GM18519 (cell line): ENCODE measurements around the gene ARHGAP26.
A peak's percentile ranks its signal among the peaks of the same experiment; 100 is the strongest.

Source experiments
- ATAC-seq: cut with Tn5 transposase; IDR thresholded peaks from one replicate; pipeline ENCODE4 v1.9.1; 2021; ENCODE audit warnings: mild to moderate bottlenecking, moderate library complexity; ENCODE audit not compliant: unreplicated experiment, low FRiP score

ARHGAP26 gene

DNA sequence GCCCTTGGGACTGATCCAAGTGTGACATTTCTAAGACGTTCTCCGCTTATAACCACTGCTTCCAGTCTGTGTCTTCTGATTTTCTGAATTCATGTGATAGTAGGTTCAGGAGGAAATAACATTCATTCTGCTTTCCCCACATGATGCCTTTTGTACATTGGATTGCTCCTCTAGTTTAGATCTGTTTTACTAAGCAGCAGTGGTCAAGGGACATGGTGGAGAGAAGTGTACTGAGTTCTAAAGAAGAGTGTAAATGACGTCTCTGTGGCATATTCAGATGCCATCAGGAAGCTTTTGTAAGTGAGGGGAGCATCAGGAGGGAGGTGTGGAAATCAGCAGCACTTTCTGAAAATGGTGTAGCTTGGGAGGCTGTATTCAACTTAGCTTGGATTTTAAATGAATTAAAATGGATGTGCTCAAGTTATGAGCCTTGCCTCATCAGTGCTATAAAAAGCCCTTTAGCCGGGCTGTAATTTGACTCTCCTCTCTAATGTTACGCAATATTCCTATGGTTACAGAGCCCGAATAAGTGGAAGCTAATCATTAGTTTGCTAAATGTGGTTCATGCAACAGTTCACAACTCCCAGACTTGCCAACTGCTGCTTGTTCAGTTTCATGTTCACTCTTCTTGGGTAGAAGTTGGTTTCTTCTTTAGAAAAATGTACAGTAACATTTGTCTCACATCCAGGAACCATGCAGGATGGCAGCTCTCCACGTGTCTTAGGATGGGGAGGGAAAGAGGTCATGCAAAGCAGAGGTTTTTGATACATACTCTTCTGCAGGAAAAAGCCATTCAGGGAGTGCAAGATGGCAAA is 281.3 kb downstream of the ARHGAP26 start:
- ATAC-seq, result no peak

DNA sequence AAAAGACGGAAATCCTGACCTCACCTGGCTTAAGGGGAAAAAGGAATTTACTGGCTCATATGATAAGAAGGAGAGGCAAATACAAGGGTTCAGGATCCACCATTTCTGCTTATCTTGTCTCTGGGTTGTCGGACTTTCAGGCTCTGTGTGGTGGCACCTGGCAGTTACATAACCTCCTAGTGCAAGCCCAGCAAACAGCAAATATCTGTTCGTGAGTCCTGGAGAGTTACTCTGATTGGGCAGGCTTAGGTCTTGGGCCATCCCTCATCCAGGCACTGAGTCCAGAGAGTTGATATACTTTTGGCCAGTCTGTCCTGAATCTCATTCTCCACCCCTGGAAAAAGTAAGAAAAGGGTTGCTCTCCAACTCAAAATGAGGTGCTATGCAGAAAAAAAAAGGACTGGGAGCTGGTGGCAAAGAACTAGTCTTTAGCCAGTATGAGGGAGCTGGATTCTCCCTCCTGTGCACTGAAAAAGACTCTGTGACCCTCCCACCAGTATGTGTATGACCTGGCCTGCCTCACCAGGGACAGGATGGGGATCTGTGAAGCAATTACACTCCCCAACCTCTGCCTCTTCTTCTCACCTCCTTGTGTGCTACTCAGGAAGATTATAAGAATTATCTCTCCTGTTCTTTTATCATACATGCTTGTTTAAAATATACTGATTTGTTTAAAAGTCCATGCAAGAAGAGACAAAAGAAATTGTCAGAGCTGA is 282.9 kb downstream of the ARHGAP26 start:
- ATAC-seq, result no peak

DNA sequence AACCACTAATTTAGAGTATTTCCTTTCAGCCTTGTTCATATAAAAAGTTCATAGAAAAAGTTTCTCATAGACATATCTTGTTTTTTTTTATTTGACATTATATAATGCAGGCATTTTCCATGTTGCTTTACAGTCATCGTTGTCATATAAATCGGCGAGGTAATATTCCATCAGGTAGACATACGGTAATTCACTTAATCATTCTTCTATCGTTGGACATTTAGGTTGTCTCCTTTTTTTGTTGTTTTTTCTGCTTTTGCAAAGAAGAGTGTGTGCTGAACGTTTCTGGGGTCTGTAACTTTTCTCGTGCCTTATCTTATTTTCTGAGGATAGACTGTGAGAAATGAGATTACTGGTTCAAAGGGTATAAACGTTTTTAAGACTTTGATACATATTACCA is 283.6 kb downstream of the ARHGAP26 start:
- no peak for ATAC-seq

DNA sequence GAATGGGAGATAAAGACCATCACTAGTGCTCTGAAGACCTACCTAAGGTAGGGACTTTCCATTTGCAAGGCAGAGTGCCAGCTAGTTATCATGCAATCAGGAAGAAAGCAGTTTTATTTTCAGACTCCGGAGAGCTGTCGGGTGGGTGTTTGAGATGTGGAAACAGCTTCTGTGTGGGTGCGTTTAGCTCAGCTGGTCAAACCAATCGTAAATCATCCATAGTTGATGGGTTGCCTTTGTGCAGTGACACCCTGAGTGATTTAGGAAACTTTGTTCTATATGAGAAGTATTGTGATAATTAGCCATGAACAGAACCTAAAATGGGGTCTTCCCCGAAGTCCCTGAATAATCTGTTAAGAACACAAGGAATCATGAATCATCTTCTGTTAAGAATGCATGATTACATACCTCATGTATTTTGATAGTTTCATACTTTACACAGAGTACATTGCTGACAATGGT is 284.3 kb downstream of the ARHGAP26 start:
- peak; percentile 42 for ATAC-seq

DNA sequence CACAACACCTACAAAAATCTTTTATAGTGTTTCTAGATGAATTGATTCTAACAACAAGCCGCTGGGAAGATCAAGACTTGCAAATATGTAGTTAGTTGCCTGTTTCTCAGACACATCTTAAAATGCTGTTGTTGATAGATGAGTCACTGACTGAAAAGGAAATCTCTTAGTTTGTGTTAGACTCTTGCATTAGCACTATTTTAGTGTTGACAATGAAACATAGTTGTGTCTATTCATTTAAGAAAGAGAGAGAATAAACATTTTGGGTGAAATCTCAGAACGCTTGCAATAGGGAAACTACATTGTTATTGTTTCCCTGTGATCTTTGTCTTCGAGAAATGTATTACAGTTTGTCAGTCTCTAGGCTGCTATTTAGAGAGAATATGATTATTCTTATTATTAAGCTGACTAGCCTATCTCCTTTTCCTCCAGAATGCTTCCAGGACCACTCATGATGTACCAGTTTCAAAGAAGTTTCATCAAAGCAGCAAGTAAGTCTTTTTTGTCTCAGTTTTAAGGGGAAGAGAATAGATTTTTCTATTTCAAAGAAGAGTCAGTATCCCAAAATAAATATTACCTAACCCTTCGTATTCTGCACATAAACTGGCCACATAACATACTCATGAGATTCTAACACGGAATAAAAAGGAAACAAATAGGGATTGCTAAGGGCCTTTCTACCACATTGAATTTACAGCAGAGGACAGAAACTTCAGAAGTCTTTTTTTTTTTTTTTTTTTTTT is 285.6 kb downstream of the ARHGAP26 start:
- no peak for ATAC-seq

DNA sequence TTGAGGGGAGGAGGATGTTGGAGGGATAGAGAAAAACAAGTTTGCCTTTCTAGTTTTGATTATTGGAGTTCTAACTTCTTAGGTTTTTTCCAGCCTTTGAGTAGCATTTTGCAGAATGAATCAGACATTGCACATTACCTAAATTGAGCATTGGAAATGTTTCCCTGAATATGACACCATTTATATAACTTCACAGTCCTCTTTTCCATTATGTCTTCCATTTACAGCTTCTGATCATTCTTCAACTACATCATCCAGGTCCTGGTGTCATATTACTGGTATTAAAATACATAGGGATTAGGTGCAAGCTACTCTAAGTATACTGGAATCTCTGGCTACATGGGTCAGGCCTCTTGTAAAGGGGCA is 286.1 kb downstream of the ARHGAP26 start:
- no peak for ATAC-seq

DNA sequence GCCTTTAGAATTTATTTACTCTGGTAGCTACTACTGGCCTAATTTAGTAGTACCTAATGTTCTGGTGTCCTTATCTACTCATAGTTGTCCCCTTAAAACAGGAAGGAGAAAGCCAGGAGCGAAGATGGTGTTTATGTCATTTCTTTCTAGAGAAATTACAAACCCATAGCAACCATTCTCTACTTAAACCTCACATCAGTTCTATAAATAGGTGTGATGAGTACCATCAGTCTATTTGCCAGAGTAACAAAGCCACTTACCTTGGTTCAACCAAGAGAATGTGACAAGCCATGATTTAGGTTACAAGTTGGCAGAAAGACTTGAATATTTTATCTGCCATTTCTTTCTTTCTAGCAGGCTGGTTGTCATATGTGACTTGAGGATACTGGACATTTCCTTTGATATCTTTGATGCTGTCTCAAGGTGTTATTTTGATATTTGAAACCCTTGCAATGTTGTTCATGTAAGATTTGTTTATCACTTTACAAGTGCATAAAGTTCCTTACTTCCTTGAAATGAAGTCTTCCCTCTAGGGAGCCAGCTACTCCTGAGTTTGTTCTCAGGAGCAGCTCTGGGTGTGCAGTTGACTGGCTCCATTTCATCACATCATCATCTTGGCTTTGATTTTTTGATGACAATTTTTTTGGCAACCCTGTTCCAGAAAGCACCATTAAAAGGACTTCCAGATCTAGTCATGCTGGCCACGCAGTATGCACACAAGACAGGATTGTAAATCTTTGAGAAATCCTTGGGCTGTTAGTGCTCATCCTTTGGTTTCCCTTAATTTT is 286.8 kb downstream of the ARHGAP26 start:
- ATAC-seq, result no peak

DNA sequence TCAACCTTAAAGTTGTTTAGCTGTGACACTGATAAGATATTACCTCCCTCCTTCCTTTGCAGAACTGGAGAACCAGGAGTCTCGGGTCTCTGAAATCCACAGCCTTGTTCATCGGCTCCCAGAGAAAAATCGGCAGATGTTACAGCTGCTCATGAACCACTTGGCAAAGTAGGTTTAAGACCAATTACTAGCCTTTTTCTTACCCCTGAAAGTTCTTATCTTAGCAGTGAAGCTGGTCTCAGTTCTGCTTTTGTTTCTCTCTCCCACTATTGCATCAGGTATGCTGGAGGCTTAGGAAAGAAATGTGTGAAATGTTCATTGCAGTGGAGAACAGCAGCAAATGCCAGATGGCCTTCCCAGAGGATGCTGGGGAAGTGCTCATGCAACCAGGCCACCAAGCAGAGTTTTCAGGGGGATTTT is 287.4 kb downstream of the ARHGAP26 start:
- ATAC-seq, result peak; percentile 40

DNA sequence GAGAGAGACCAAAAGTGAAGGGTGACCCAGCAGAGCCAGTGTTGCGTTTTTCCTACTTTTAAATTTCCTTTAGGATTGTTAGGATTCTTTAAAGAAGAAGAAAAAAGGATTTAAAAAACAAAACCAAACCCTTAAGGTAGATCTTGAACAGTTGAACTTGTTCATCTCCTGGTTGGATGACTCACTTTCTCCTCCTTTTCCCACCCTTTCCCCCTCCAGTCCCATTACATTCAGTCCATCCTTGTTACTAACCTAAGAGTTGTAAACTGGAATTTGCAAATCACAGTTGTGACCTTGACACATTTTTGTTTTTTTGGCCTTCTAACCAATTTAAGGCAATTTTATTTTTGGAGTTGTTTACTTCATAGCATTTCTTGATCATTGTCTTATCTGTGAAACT is 289.2 kb downstream of the ARHGAP26 start:
- no peak for ATAC-seq

DNA sequence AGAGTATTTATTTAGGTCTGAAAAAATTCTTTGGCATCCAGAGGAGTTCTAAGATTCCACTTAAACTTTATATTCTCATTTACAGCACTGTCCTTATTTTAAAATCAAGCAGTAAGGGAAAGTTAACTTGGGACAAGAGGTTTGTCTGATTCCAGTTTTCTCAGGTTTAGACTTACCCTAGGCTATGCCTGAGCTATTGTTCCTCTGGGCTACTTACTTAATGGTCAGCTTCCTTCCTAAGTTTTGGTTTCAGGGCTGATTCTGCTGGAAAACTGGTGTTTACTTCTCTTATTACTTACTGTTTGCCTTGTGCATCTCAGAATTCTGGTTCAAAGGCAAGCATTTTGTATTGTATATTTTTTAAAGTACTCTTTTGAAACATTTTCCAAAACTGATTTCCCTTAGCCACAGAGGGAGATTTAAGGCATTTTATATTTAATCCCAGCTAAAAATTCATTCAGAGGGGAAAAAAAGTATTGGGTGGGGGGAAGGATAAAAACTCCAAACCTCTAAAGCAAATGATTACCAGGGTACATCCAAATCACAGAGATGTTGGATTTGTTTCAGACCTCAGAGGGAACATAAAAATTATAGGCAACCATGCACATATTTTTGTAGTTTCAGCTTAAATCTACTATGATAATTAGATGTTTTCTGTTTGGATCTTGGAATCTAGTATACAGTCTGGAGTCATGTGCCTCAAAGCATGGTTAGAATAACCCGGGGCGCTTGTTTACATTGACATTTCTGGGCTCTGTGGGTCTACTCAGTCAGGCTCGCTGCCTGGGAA is 290.0 kb downstream of the ARHGAP26 start:
- no peak for ATAC-seq

DNA sequence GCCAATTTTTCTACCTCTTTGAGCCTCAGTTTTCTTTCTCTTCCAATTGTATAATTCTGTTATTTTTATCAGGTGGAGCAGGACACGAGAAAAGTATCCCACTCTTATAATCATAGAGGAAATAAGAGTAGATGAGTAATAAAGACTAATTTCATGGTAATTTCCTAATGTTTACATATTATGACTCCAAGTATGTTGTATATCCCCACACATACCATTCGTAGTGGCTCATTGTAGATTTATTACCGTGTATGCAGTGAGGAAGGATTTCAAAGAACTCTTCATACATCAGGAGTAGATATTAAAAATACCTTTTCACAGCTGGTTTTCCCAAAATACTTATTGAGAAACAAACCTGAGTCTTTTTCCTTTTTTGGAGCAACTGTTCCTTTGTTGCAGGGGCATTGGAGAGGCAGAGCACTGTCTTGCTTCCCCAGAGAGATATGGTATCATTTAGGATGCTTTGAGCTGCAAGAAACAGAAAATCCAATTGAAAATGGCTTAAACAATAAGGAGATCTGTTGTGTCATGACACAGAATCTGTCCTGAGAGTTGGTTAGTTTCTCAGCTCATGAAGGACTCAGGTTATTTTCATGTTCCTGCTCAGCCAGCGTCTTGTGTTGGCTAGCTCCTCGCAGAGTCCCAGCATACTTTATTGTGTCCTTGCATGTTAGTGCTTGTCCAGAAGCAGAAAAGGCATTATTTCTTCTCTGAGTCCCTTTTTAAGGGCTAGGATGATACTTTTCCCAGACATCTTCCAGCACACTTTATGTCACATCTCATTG is 291.2 kb downstream of the ARHGAP26 start:
- no peak for ATAC-seq

DNA sequence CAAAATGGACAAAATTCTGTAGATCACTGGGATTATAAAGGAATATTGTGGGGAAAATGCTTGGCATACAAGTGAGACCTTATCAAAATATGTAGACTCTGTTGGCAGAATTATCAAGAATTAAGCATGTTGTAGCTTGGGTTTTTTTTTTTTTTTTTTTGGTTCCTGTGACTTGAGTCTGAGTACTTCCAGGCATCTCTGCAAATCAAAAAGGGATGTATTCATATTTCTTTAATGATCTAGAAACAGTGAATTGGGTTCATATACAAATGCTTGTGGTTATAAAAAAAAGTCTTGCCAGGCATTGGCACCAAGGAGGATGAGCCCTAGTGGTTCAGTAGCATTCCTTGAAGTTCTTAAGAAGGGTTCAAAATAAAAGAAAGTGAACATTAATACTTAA is 292.2 kb downstream of the ARHGAP26 start:
- ATAC-seq, result no peak

DNA sequence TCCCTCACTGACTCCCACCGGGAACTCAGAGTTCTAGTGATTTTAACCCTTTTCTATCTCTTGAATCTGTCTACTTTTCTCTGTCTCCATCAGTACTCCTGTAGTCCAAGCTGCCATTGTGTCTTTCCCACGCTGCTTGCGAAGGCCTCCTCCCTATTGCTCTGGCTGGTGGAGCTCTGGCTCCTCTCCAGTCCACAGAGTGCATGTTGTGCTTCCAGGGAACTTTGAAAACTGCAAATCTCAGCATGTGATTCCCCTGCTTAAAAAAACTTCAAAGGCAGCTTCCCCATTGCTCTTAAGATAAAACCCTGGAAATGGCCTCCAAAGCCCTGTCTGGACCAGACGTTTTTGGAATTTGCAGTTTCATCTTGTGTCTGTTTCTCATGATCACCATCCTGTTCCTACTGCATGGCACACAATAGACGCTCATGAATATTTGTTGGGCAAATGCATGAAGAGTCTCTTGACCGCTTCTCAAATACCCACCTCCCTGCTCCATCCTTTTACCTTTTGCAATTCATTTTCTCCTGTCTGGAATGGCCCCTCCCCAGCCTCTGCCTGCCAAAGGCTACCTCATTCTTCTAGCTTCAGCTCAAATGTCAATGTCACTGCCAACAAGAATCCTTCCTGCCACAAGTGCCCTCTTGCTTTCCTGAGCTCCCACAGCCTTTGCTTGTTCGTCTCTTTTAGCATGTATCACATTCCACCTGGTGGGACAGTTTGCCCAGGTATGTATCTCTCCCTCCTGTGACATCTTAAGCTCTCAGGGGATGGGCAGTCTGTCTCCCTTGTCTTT is 293.2 kb downstream of the ARHGAP26 start:
- no peak for ATAC-seq

DNA sequence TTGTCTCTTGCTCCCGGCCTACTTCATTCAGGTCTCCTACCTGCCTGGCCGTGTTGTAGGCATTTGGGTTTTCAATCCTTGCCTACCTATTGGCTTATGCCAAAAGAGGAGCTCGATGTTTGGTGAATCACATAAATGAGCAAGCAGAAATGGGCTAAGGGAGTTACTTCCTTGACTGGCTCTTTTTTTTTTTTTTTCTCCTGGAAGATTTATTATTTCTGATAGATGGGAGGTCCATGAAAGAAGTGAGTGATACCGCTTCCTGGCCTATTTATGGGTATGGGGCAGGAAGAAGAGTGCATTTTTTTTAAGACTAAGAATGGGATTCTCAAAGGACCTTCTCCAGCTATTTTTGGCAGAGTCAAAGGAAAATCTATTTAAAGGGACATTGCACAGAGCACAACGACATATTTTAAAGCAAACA is 294.1 kb downstream of the ARHGAP26 start:
- ATAC-seq, result no peak

DNA sequence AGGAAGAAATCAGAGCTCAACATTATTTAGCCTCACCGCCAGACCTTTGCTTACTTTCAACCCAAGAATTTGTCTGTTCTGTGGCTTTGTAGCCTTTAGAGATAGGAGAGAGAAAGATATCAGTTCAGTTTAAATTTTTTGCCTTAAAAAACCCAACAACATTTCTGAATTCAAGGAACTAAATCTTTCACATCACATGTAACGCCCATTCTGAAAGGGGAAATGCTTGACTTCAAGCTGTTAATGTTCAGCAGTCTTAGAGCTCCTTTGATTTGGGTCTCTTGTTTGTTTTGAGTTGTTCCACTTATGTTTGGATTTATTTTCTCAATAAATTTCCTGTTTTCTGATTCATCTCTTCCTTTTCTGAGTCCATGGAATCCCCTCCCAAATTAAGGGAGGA is 294.5 kb downstream of the ARHGAP26 start:
- ATAC-seq, result no peak

DNA sequence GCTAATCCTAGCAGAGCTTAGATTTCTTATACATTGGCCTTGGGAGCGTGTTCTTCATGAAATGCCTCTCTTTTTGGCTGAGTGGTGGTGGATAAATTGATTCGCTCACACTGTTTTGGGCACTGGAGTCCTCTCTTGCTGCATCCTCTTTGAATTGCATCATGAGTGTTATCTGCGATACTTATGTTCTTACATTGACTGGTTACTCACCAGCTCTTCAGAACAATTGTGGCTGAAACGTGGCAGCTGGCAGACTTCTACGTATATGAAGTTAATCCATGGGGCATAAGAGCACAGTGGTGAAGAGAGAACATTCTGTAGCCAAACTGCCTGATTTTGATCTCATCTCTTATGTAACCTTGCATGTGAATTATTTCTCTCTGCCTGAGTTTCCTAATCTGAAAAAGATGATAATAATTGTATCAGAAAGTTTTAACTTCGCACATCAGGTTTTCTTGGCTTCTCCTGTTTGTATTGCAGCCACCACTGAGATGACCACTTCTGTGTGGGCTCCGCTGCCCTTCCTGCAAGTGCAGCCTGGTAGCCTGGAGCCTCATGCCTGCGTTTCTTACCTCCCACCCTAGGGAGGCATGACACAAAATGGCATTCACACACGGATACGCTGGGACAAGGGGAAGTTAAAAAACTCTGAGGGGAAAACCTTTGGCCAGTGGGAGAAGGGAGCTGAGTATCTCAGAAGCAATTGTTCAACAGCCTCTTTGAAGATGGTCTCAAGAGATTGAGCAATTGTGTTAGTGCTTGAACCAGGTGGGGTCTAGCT is 295.2 kb downstream of the ARHGAP26 start:
- no peak for ATAC-seq

DNA sequence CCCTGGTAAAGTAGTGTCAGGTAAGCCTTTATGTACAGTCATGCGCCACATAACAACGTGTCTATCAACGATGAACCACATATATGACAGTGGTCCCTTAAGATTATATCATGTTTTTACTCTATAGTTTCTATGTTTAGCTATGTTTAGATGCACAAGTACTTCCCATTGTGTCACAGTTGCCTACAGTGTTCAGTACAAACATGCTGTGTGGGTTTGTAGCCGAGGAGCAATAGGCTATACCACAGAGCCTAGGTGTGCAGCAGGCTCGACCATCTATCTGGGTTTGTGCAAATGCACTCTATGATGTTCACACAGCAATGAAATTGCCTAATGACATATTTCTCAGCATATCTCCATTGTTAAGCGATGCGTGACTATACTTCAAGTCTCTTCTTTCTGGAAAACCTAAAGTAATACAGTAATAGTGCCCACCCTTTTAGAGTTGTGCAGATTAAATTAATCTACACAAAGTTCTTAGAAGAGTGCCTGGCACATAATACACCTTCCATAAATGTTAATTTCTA is 295.9 kb downstream of the ARHGAP26 start:
- ATAC-seq, result peak; percentile 11
